Measurements from ENCODE around the gene RIPK1. TPM values are rescaled to one million over a fixed set of nuclear protein-coding genes. Genes with fewer than 3 reads are reported as not detected.
"Not testable (repeated sequence)": the region's sequence is repeated elsewhere in the genome, so short reads cannot be mapped to it uniquely, and the experiment has no call there.

The RIPK1 gene
- 12.6 and 20.2 TPM in 2 replicates for total RNA-seq (2014; rRNA removed; shearing (Covaris generic))

- Histone ChIP-seq H3K27ac (peak within 1 kb of the TSS; percentile 96), H3K27me3 (replicated peaks) (no peaks in the 10 kb centered on the region), H3K36me3 (peaks cover 25% of the 10 kb centered on the region), H3K4me3 (peak within 1 kb of the TSS; percentile 95), H3K9me3 (replicated peaks) (peaks cover 5% of the 10 kb centered on the region), H3K4me1 (replicated peaks) (peaks cover 7% of the 10 kb centered on the region; the same call in 1 of the 2 replicates)
- peak; percentile 94 to 95 for DNase-seq (ENCODE audit: low read depth in 1 of 2, low spot score in 2 of 2)
Measured at GRCh38 chr6:3068329-3069214, at the start of gene RIPK1. RIPK1 (plus strand) TSS chr6:3068494; CDS start chr6:3076824, 8,330 bp downstream.

- H3K4me3 ChIP-seq, result no peak overlapping the region
Measured at GRCh38 chr6:3019065-3019464, 49.2 kb upstream of the RIPK1 start.

GRCh38 chr6:3019749-3020320, 48.5 kb upstream of the RIPK1 start:
- Histone ChIP-seq H3K9me3 (replicated peaks) (no peaks in the 10 kb centered on the region), H3K27ac (no peak overlapping the region), H3K27me3 (replicated peaks) (no peaks in the 10 kb centered on the region), H3K36me3 (peaks cover 27% of the 10 kb centered on the region), H3K4me1 (replicated peaks) (peaks cover 22% of the 10 kb centered on the region), H3K4me3 (no peak overlapping the region)
- DNase-seq (ENCODE audit: low read depth in 1 of 2, low spot score in 2 of 2), result no peak

More at GRCh38 chr6:3019065-3019464, 49.2 kb upstream of the RIPK1 start:
- peaks cover 14% of the 10 kb centered on the region for H3K4me1 ChIP-seq (replicated peaks)
- no peak overlapping the region for H3K27ac ChIP-seq
- no peaks in the 10 kb centered on the region for H3K27me3 ChIP-seq (replicated peaks)
- H3K36me3 ChIP-seq, result peaks cover 30% of the 10 kb centered on the region
- H3K9me3 ChIP-seq (replicated peaks), result no peaks in the 10 kb centered on the region
- DNase-seq (ENCODE audit: low read depth in 1 of 2, low spot score in 2 of 2), result no peak

- H3K27me3 ChIP-seq (replicated peaks); H3K9me3 ChIP-seq (replicated peaks); DNase-seq (ENCODE audit: low read depth in 1 of 2, low spot score in 2 of 2); H3K27ac ChIP-seq; H3K4me3 ChIP-seq: not testable (repeated sequence)
- Histone ChIP-seq H3K36me3 (peaks cover 18% of the 10 kb centered on the region), H3K4me1 (replicated peaks) (peaks cover 24% of the 10 kb centered on the region)
Measured at GRCh38 chr6:3020976-3021598, 47.2 kb upstream of the RIPK1 start.

GRCh38 chr6:3022765-3023662, 45.3 kb upstream of the RIPK1 start:
- no peaks in the 10 kb centered on the region for H3K27me3 ChIP-seq (replicated peaks)
- peaks cover 12% of the 10 kb centered on the region for H3K36me3 ChIP-seq
- no peaks in the 10 kb centered on the region for H3K9me3 ChIP-seq (replicated peaks)
- DNase-seq (ENCODE audit: low read depth in 1 of 2, low spot score in 2 of 2), result no peak
- H3K4me1 ChIP-seq (replicated peaks), result peaks cover 24% of the 10 kb centered on the region
- H3K4me3 ChIP-seq, result peak overlapping the region; percentile 6; the same call in 1 of the 2 replicates
- H3K27ac ChIP-seq, result peak overlapping the region; percentile 84

- peak overlapping the region; percentile 84 for H3K27ac ChIP-seq
- peaks cover 24% of the 10 kb centered on the region for H3K4me1 ChIP-seq (replicated peaks)
Measured at GRCh38 chr6:3023663-3024483, 44.4 kb upstream of the RIPK1 start.

GRCh38 chr6:3026791-3027626, 41.3 kb upstream of the RIPK1 start:
- H3K4me1 ChIP-seq (replicated peaks), result peaks cover 24% of the 10 kb centered on the region
- no peaks in the 10 kb centered on the region for H3K36me3 ChIP-seq
- no peaks in the 10 kb centered on the region for H3K9me3 ChIP-seq (replicated peaks)
- 0 out of 2 replicates have a peak, but pooled peaks cover 2% of the 10 kb centered on the region for H3K27me3 ChIP-seq (replicated peaks)
- no peak for DNase-seq (ENCODE audit: low read depth in 1 of 2, low spot score in 2 of 2)
- H3K27ac ChIP-seq, result no peak overlapping the region
- no peak overlapping the region for H3K4me3 ChIP-seq

More at GRCh38 chr6:3023663-3024483, 44.4 kb upstream of the RIPK1 start:
- peak; percentile 94 to 97 for DNase-seq (ENCODE audit: low read depth in 1 of 2, low spot score in 2 of 2)
- Histone ChIP-seq H3K4me3 (peak overlapping the region; percentile 6; the same call in 1 of the 2 replicates), H3K27me3 (replicated peaks) (no peaks in the 10 kb centered on the region), H3K36me3 (peaks cover 12% of the 10 kb centered on the region), H3K9me3 (replicated peaks) (no peaks in the 10 kb centered on the region)

- not testable (repeated sequence) for H3K27ac ChIP-seq; H3K9me3 ChIP-seq (replicated peaks); DNase-seq (ENCODE audit: low read depth in 1 of 2, low spot score in 2 of 2); H3K36me3 ChIP-seq; H3K4me3 ChIP-seq; H3K27me3 ChIP-seq (replicated peaks)
- H3K4me1 ChIP-seq (replicated peaks), result peaks cover 19% of the 10 kb centered on the region
Measured at GRCh38 chr6:3028156-3028555, 40.1 kb upstream of the RIPK1 start.

- DNase-seq (ENCODE audit: low read depth in 1 of 2, low spot score in 2 of 2), result peak in 1 of 2 experiments; percentile 33
Measured at GRCh38 chr6:3031857-3032640, 36.2 kb upstream of the RIPK1 start.

GRCh38 chr6:3032986-3033385, 35.3 kb upstream of the RIPK1 start:
- DNase-seq (ENCODE audit: low read depth in 1 of 2, low spot score in 2 of 2), result no peak
- Histone ChIP-seq H3K27me3 (replicated peaks) (0 out of 2 replicates have a peak, but pooled peaks cover 2% of the 10 kb centered on the region), H3K4me3 (no peak overlapping the region), H3K9me3 (replicated peaks) (no peaks in the 10 kb centered on the region), H3K4me1 (replicated peaks) (no peaks in the 10 kb centered on the region; the same call in 1 of the 2 replicates), H3K36me3 (no peaks in the 10 kb centered on the region), H3K27ac (no peak overlapping the region)

More at GRCh38 chr6:3031857-3032640, 36.2 kb upstream of the RIPK1 start:
- Histone ChIP-seq H3K27ac (no peak overlapping the region), H3K4me3 (no peak overlapping the region), H3K4me1 (replicated peaks) (no peaks in the 10 kb centered on the region; the same call in 1 of the 2 replicates), H3K9me3 (replicated peaks) (no peaks in the 10 kb centered on the region), H3K36me3 (no peaks in the 10 kb centered on the region), H3K27me3 (replicated peaks) (0 out of 2 replicates have a peak, but pooled peaks cover 2% of the 10 kb centered on the region)

GRCh38 chr6:3033652-3034051, 34.6 kb upstream of the RIPK1 start:
- no peak overlapping the region for H3K27ac ChIP-seq
- DNase-seq (ENCODE audit: low read depth in 1 of 2, low spot score in 2 of 2), result no peak
- 0 out of 2 replicates have a peak, but pooled peaks cover 2% of the 10 kb centered on the region for H3K27me3 ChIP-seq (replicated peaks)
- no peaks in the 10 kb centered on the region for H3K36me3 ChIP-seq
- no peaks in the 10 kb centered on the region for H3K9me3 ChIP-seq (replicated peaks)
- no peaks in the 10 kb centered on the region for H3K4me1 ChIP-seq (replicated peaks)
- no peak overlapping the region for H3K4me3 ChIP-seq

Data from SJSA1 (cell line).